Measurements from ENCODE around the gene DSN1. TPM values are rescaled to one million over a fixed set of nuclear protein-coding genes. Genes with fewer than 3 reads are reported as not detected.

Gene DSN1
- total and polyA plus RNA-seq, 2 experiments from 2014 or later: 19.4 to 26.4 TPM

DNA sequence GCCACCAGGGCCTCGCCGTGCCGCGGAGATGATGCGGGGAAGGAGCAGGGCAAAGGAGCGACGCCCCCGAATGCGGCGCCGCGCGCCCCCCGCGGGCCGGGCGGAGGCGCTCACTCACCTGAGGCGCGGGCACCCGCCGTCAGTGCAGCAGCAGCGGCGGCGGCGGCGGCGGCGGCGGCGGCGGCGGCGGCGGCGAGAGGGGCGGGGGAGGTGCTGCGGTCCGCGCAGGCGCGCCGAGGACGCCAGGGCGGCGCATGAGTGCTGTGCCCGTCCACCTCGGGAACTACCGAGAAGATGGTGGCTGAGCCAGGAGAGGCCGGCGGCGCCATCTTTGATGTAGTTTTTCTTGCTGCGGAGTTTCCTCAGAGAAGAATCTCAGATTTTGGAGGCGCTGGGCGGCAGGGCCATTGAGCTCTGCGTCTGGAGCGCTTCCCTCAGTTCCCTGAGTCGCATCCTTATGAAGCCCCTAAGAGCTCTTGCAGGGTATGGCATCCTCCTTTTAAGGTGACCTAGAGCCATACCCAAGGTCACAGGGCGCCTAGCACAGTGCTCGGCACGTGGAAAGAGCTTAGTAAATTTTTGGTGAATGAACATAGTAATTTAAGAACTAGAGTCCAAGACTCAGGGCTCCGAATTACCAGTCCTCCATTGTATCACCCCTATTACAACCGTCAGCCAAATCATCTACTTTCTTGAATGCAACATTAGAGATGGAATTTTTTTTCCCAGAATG is 27.5 kb downstream of the DSN1 start, which contains the start of gene NDRG3 (continued):
- TF ChIP-seq POLR2AphosphoS5 (IDR thresholded peaks at IDR 0.05; ENCODE audit: low read depth) (peak; percentile 72), ZNF114 (CRISPR knock-in tag; IDR thresholded peaks at IDR 0.05) (no peak), CTCF (conservative IDR thresholded peaks at IDR 0.05; ENCODE audit: low read depth in 2 of 2) (no peak), STAT1 (IDR thresholded peaks at IDR 0.05; ENCODE audit: unreplicated experiment) (no peak)

DNA sequence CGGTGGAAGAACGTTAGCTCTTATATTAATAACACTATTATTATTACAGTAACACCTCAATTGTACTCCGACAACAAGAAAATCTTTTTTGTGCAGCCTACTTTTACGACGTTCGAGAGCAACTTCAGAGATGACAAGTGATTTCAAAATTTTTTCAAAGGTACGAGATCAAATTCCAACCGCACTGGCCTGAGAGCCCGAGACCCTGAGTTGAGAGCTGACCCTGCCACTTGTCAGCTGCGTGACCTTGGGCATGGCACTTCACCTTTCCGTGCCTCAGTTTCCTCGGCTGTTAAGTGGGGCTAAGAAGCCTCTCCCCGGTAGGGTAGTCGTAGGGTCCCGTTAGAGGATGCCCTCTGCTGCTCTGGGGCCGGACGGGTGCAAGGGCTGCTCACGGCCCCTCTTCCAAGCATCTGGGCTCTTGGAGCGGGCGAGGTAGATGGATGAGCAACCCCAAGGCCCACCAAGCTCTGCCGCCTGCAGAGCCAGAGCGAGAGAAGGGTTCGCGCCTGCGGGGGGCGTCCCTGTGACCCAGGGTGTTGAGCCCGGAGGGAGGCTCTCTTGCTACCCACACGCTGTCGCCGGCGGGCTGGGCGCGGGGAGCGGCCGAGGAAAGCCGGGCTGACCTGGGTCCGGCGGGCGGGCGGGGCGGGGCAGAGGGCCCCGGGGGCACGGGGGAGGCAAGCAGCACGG is 28.2 kb downstream of the DSN1 start:
- H3K9me3 Mint-ChIP-seq: no peaks in the 10 kb centered on the region
- peaks cover 18% of the 10 kb centered on the region for H3K4me1 Mint-ChIP-seq
- Histone ChIP-seq H3K4me3 (peak overlapping the region; percentile 93), H3K4me2 (peak overlapping the region; percentile 99), H2AFZ (peak overlapping the region; percentile 88), H4K20me1 (replicated peaks; ENCODE audit: insufficient read depth) (no peaks in the 10 kb centered on the region; the same call in 1 of the 2 replicates), H3F3A (replicated peaks; ENCODE audit: low read depth) (peaks cover 11% of the 10 kb centered on the region; the same call in 1 of the 2 replicates), H3K27me3 (ENCODE audit: insufficient read depth) (no peaks in the 10 kb centered on the region; the same call in 1 of the 2 replicates), H3K27ac (ENCODE audit: low read depth) (no peak overlapping the region), H3K36me3 (ENCODE audit: insufficient read depth) (no peaks in the 10 kb centered on the region), H3K4me1 (ENCODE audit: insufficient read depth) (peaks cover 13% of the 10 kb centered on the region), H3K79me2 (replicated peaks; ENCODE audit: insufficient read depth) (peaks cover 6% of the 10 kb centered on the region), H3K9me2 (ENCODE audit: insufficient read depth) (no peaks in the 10 kb centered on the region)
- TF ChIP-seq CTCF (conservative IDR thresholded peaks at IDR 0.05; ENCODE audit: low read depth in 2 of 2) (0 out of 4 replicates have a peak, but pooled peaks of 1 of the 2 experiments have one; percentile 8), STAT1 (IDR thresholded peaks at IDR 0.05; ENCODE audit: unreplicated experiment) (no peak)
- peak; percentile 60 for DNase-seq (ENCODE audit: low spot score)
- H3K27me3 Mint-ChIP-seq (ENCODE audit: insufficient read depth, low read depth, poor library complexity): peaks cover 5% of the 10 kb centered on the region
- ATAC-seq: peak; percentile 62
- H3K27ac Mint-ChIP-seq: no peak overlapping the region; the same call in 1 of the 2 replicates
- no peaks in the 10 kb centered on the region; the same call in 1 of the 3 replicates for H3K36me3 Mint-ChIP-seq (ENCODE audit: low read depth)
- H3K4me3 Mint-ChIP-seq: peak overlapping the region; percentile 89

GRCh38 chr20:36744764-36745191 is 28.8 kb downstream of the DSN1 start:
- TF ChIP-seq JUNB (IDR thresholded peaks at IDR 0.05; ENCODE audit: unreplicated experiment) (no peak), ZNF331 (CRISPR knock-in tag; IDR thresholded peaks at IDR 0.05; ENCODE audit: low read depth) (no peak), EZH2 (IDR thresholded peaks at IDR 0.05; ENCODE audit: low read depth, unreplicated experiment) (no peak), POLR2AphosphoS5 (IDR thresholded peaks at IDR 0.05; ENCODE audit: low read depth) (no peak), CREB1 (CRISPR knock-in tag; IDR thresholded peaks at IDR 0.05; ENCODE audit: low read depth) (no peak)
- Histone ChIP-seq H3K9me2 (ENCODE audit: insufficient read depth) (no peaks in the 10 kb centered on the region), H3K4me2 (peak overlapping the region; percentile 99), H3K79me2 (replicated peaks; ENCODE audit: insufficient read depth) (peaks cover 7% of the 10 kb centered on the region), H3K27me3 (ENCODE audit: insufficient read depth) (no peaks in the 10 kb centered on the region; the same call in 1 of the 2 replicates), H3K36me3 (ENCODE audit: insufficient read depth) (no peaks in the 10 kb centered on the region), H4K20me1 (replicated peaks; ENCODE audit: insufficient read depth) (no peaks in the 10 kb centered on the region; the same call in 1 of the 2 replicates), H3K4me1 (ENCODE audit: insufficient read depth) (peaks cover 13% of the 10 kb centered on the region), H3K4me3 (peak overlapping the region; percentile 93), H3F3A (replicated peaks; ENCODE audit: low read depth) (peaks cover 11% of the 10 kb centered on the region; the same call in 1 of the 2 replicates), H2AFZ (no peak overlapping the region; the same call in 1 of the 2 replicates), H3K27ac (ENCODE audit: low read depth) (no peak overlapping the region)
- Mint-ChIP-seq H3K4me3 (peak overlapping the region; percentile 89), H3K36me3 (ENCODE audit: low read depth) (no peaks in the 10 kb centered on the region; the same call in 2 of the 3 replicates), H3K4me1 (peaks cover 18% of the 10 kb centered on the region), H3K9me3 (no peaks in the 10 kb centered on the region), H3K27me3 (ENCODE audit: insufficient read depth, low read depth, poor library complexity) (peaks cover 3% of the 10 kb centered on the region), H3K27ac (no peak overlapping the region)
- DNase-seq (ENCODE audit: low spot score): peak; percentile 42
- ATAC-seq: peak; percentile 31
